Measurements from ENCODE around the gene MPND. TPM values are rescaled to one million over a fixed set of nuclear protein-coding genes. Genes with fewer than 3 reads are reported as not detected.
A peak's percentile ranks its signal among the peaks of the same experiment; 100 is the strongest.

MPND gene
- polyA plus RNA-seq, 10 donors, result 10.9 to 15.9 (median 14.6) TPM

GRCh38 chr19:4365791-4366665 is 22.7 kb downstream of the MPND start:
- no peak for DNase-seq

DNA sequence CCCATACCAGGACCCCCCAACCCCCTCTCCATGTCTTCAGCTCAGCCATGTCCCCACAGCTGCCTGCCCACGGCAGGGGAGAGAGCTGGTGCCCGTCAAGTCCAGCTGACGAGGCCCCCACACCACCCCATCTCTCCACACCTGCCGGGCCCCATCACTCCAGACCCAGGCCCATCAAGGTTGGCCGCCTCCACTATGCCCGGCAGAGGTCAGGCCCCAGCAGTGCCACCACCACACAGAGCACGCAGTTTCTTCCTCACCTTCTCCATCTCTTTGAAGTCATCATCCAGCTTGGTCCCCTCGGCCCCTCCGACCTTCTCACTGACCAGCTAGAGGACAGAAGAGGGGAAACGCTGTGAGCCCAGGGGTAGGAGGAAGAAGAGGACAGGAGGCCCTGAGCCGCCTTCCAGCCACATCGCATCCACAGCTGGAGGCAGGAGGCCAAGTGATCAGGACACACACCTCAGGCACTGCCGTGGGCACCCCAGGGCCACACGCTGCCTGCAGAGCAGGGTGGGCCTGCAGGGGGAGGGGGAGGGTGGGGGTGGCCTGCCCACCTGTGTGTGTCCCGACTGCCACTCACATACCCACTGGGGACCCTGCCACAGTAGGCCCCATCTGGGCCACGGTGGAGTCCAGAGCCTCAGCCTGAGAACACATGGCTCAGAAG is 23.4 kb downstream of the MPND start:
- no peak for DNase-seq

GRCh38 chr19:4367336-4367723 is 24.0 kb downstream of the MPND start:
- DNase-seq, result no peak

DNA sequence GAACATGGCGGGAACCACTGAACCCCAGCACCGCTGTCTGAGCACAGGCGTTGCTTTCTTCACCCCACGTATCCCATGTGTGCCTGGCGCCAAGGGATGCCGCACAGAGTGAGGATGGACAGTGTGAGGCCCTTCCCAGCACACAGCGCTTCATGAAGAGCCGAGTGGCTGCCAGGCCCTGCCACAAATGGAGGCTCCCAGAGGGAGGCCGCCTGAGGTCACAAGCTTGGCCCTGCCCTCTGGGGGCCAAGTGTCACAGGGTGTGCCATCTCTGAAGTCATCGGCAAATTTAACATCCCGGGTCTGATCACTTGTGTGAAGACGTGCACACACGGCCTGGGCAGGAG is 24.4 kb downstream of the MPND start:
- DNase-seq, result peak in 1 of 3 donors; percentile 13

- peak in 2 of 3 donors; percentile 47 to 52 for DNase-seq
These were observed 24.9 kb downstream of the MPND start for GRCh38 chr19:4368128-4368820.

GRCh38 chr19:4369109-4369887 is 25.9 kb downstream of the MPND start:
- DNase-seq, result peak in 1 of 3 donors; percentile 54

DNA sequence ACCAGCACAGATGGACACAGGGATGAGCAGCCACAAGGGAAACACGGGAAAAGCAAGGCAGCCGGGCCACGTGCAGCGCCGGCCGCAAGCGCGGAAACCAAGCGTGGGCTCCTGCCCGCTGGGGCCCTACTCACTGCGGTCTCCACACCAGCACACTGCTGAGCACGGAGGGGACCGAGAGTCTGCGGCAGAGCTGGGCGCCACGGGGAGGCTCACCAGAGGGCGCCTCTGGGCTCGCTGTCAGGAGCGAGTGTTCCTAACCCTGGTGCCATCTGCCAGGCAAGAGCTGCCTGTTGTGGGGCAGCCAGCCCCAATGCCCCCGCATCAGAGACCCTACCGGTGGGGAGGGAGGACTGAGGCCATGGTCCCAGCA is 26.5 kb downstream of the MPND start:
- peak in 1 of 3 donors; percentile 67 for DNase-seq

- DNase-seq, result no peak
These were observed 27.2 kb downstream of the MPND start for GRCh38 chr19:4370418-4371041.

GRCh38 chr19:4371247-4372164 is 28.1 kb downstream of the MPND start:
- DNase-seq, result peak; percentile 61 to 73 (median 65)

DNA sequence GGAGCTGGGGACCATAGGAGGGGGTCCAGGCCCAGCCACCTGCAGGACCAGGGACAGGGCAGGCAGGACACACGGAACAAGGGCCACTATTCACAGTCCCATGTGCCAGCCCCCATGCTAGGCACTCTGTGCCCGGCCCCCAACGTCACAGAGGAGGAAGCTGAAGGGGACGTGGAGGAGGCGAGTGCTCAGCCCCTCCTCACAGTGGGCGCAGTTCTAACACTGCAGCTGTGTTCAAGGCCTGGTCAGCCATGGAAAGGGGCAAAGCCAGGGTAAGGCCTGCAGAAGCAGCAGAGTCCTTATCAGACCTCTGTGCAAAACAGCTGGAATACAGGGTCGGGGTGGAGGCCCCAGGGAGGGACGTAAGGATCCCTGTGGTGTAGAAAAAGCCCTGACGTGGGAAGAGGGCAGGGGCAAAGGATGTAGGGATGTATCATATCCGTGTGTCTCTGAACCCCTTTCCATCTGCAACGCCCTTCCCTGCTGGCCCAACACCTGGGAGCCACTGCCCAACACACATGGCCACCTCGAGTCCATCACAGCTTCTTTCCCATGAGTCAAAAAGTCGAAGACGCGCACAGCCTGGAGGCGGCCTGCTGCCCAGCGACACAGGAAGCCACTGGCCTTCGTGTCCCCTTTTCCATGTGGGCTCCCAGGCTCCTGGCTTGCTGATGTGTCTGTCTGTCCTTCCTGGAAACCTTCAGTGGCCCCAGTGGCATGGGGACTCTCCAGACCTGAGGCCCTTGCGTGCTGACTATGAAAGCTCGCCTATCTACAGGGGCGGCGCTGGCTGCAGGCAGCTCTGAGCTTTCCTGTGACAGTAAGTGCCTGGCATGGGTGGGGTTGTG is 29.0 kb downstream of the MPND start:
- no peak for DNase-seq

GRCh38 chr19:4373013-4373367 is 29.6 kb downstream of the MPND start:
- no peak for DNase-seq

GRCh38 chr19:4373601-4374497 is 30.5 kb downstream of the MPND start:
- DNase-seq, result peak in 2 of 3 donors; percentile 45 to 73

GRCh38 chr19:4374498-4375163 is 31.3 kb downstream of the MPND start:
- peak in 1 of 3 donors; percentile 67 for DNase-seq

GRCh38 chr19:4375164-4376027 is 32.0 kb downstream of the MPND start:
- peak in 1 of 3 donors; percentile 71 for DNase-seq

- DNase-seq, result no peak
These were observed 32.8 kb downstream of the MPND start for GRCh38 chr19:4376028-4376670.

DNA sequence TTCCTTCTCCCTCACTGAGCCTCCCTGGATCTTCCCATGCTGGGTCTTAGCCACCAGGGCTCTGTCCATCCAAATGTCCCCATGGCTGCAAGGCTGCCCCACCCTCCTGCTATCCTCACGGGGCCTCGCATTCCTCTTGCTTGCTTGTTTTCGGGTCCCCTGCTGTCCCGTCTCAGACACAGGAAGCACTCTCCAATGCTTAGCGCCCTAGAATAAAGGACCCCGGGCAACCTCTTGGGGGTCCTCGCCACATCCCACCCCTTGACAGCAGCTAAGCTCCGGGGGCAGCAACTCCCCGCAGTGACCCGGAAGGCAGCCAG is 33.3 kb downstream of the MPND start:
- DNase-seq, result no peak
